A549 (cell line): ENCODE data around the gene PIP4K2A. TPM values are rescaled to one million over a fixed set of nuclear protein-coding genes. Genes with fewer than 3 reads are reported as not detected.

Source experiments
- ATAC-seq, 2 experiments: fragments of 200-7000 bp in 1 of 2; fragments of >200 bp in 1 of 2; cut with Nextera tagmentation in 1 of 2; cut with Tn5 transposase in 1 of 2; 3 replicates each; pipeline versions ENCODE4 v1.8.0 to v1.9.1; 2018 to 2020; ENCODE audit warnings: mild to moderate bottlenecking in 1 of 2, moderate library complexity in 1 of 2
- CTCF ChIA-PET: fragments of 300-600 bp; sonication (Branson Sonifier 250); formaldehyde crosslinking; extraction: SDS; loops from one replicate; lab custom pipeline; 2021; ENCODE audit warnings: antibody characterized with exemption, inconsistent platforms; lab: Yijun Ruan, JAX
- POLR2A ChIA-PET: fragments of 350-600 bp; formaldehyde crosslinking; extraction: SDS; loops from one replicate; lab custom pipeline; 2021; ENCODE audit warnings: antibody characterized with exemption, inconsistent platforms; lab: Yijun Ruan, JAX
- DNase-seq, 2 experiments: peaks; one replicate each; pipeline versions ENCODE4 v3.0.0 to v3.0.0-alpha.2; 2011 to 2016; ENCODE audit warnings: low read depth in 1 of 2, low spot score in 1 of 2
- FAIRE-seq: peaks from 2 replicates; lab custom pipeline; 2011; peaks lifted over from hg19 to GRCh38; lab: Jason Lieb, UNC
- H3K27ac ChIP-seq, 2 experiments: fragments of >200 bp; sonication (Bioruptor Twin); formaldehyde crosslinking; 3 replicates each; pipeline ENCODE4 v1.5.1; 2016 to 2017
- H3K4me1 ChIP-seq: fragments of >200 bp; sonication (Bioruptor Twin); formaldehyde crosslinking; 3 replicates; pipeline ENCODE4 v1.6.1; 2016
- H3K4me2 ChIP-seq: fragments of >200 bp; sonication (Bioruptor Twin); formaldehyde crosslinking; 3 replicates; pipeline ENCODE4 v1.6.1; 2016
- H3K4me3 ChIP-seq: fragments of >200 bp; sonication (Bioruptor Twin); formaldehyde crosslinking; 3 replicates; pipeline ENCODE4 v1.5.1; 2016
- H3K9me3 ChIP-seq: fragments of >200 bp; sonication (Bioruptor Twin); formaldehyde crosslinking; 3 replicates; pipeline ENCODE4 v1.6.1; 2016
- BCL3 ChIP-seq: fragments of >200 bp; sonication (Bioruptor Twin); formaldehyde crosslinking; IDR thresholded peaks from 3 replicates; pipeline ENCODE4 v1.6.1; 2016
- BHLHE40 ChIP-seq: IDR thresholded peaks from 2 replicates; pipeline ENCODE4 v1.6.1; 2012; ENCODE audit warnings: low read depth, low read length, inconsistent platforms
- CEBPB ChIP-seq, 2 experiments: fragments of >200 bp in 1 of 2; sonication (Bioruptor Twin) in 1 of 2; formaldehyde crosslinking in 1 of 2; IDR thresholded peaks; 2 replicates each; pipeline ENCODE4 v1.6.1; 2012 to 2016
- EHF ChIP-seq: fragments of 250-450 bp; sonication (Bioruptor Pico); IDR thresholded peaks from 2 replicates; pipeline ENCODE4 v1.5.0; 2020; ENCODE audit warnings: mild to moderate bottlenecking
- EP300 ChIP-seq, 2 experiments: fragments of >200 bp; sonication (Bioruptor Twin); formaldehyde crosslinking; IDR thresholded peaks; 2 replicates in 1 of 2; 3 replicates in 1 of 2; pipeline ENCODE4 v1.6.1; 2016 to 2017
- ESRRA ChIP-seq: fragments of 150-350 bp; IDR thresholded peaks from 2 replicates; pipeline ENCODE4 v1.6.1; 2014; ENCODE audit warnings: mild to moderate bottlenecking, low read length, borderline replicate concordance
- FOSL2 ChIP-seq, 2 experiments: fragments of 450-650 bp in 1 of 2; fragments of >200 bp in 1 of 2; sonication (Bioruptor Twin) in 1 of 2; formaldehyde crosslinking; IDR thresholded peaks; 2 replicates each; pipeline versions ENCODE4 v1.5.0 to v1.6.1; 2016 to 2020; ENCODE audit warnings: mild to moderate bottlenecking in 1 of 2, moderate library complexity in 1 of 2
- FOXS1 ChIP-seq: fragments of 250-450 bp; sonication (Bioruptor Pico); IDR thresholded peaks from 2 replicates; pipeline ENCODE4 v1.5.0; 2020; ENCODE audit warnings: mild to moderate bottlenecking, moderate library complexity
- GATA3 ChIP-seq: IDR thresholded peaks from 2 replicates; pipeline ENCODE4 v1.6.1; 2012; ENCODE audit warnings: borderline replicate concordance
- HEYL ChIP-seq: fragments of 250-450 bp; sonication (Bioruptor Pico); IDR thresholded peaks from 2 replicates; pipeline ENCODE4 v1.8.0; 2021; ENCODE audit warnings: mild to moderate bottlenecking, moderate library complexity
- HMGXB4 ChIP-seq: fragments of 250-450 bp; sonication (Bioruptor Pico); IDR thresholded peaks from 2 replicates; pipeline ENCODE4 v1.5.0; 2021; ENCODE audit warnings: mild to moderate bottlenecking, moderate library complexity, borderline replicate concordance
- HOXA7 ChIP-seq: fragments of 250-450 bp; sonication (Bioruptor Pico); IDR thresholded peaks from 2 replicates; pipeline ENCODE4 v1.5.0; 2020; ENCODE audit warnings: mild to moderate bottlenecking, moderate library complexity
- JUN ChIP-seq, 2 experiments: fragments of >200 bp; sonication (Bioruptor Twin); formaldehyde crosslinking; IDR thresholded peaks; 2 replicates in 1 of 2; 3 replicates in 1 of 2; pipeline ENCODE4 v1.6.1; 2016 to 2017
- KDM1A ChIP-seq: fragments of 200-600 bp; sonication (generic); IDR thresholded peaks from 2 replicates; pipeline ENCODE4 v1.6.1; 2016; ENCODE audit warnings: low read depth, mild to moderate bottlenecking
- MAFK ChIP-seq: fragments of 450-650 bp; IDR thresholded peaks from 2 replicates; pipeline ENCODE4 v1.6.1; 2014; ENCODE audit not compliant: partially characterized antibody
- MAX ChIP-seq: IDR thresholded peaks from 2 replicates; pipeline ENCODE4 v1.6.1; 2012
- MAZ ChIP-seq: fragments of 150-350 bp; IDR thresholded peaks from 2 replicates; pipeline ENCODE4 v1.6.1; 2014; ENCODE audit warnings: antibody characterized with exemption, low read depth, low read length, borderline replicate concordance
- MYC ChIP-seq: IDR thresholded peaks from 2 replicates; pipeline ENCODE4 v1.6.1; 2012; ENCODE audit warnings: mild to moderate bottlenecking, inconsistent platforms, low read length, improper control_type of control experiment, borderline replicate concordance
- PHF8 ChIP-seq: fragments of 200-600 bp; sonication (generic); IDR thresholded peaks from 2 replicates; pipeline ENCODE4 v1.6.1; 2016; ENCODE audit warnings: low read depth, mild to moderate bottlenecking, antibody characterized with exemption, moderate library complexity, borderline replicate concordance
- POLR2A ChIP-seq: IDR thresholded peaks from 2 replicates; pipeline ENCODE4 v1.6.1; 2012; ENCODE audit warnings: mild to moderate bottlenecking, low read length
- REST ChIP-seq: fragments of 200-600 bp; sonication (generic); IDR thresholded peaks from 2 replicates; pipeline ENCODE4 v1.6.1; 2016; ENCODE audit warnings: antibody characterized with exemption, mild to moderate bottlenecking, moderate library complexity
- RFX5 ChIP-seq: fragments of 450-650 bp; IDR thresholded peaks from 2 replicates; pipeline ENCODE4 v1.7.1; 2014; ENCODE audit warnings: antibody characterized with exemption, mild to moderate bottlenecking, moderate library complexity
- RNF2 ChIP-seq: fragments of 200-600 bp; sonication (generic); IDR thresholded peaks from 2 replicates; pipeline ENCODE4 v1.6.1; 2016; ENCODE audit warnings: low read depth, mild to moderate bottlenecking, antibody characterized with exemption, moderate library complexity, borderline replicate concordance
- SMC3 ChIP-seq: fragments of >200 bp; sonication (Bioruptor Twin); formaldehyde crosslinking; IDR thresholded peaks from 3 replicates; pipeline ENCODE4 v1.6.1; 2018; ENCODE audit warnings: inconsistent platforms
- TFCP2L1 ChIP-seq: fragments of 250-450 bp; sonication (Bioruptor Pico); IDR thresholded peaks from 2 replicates; pipeline ENCODE4 v1.5.0; 2021; ENCODE audit warnings: mild to moderate bottlenecking
- ZC3H11A ChIP-seq: fragments of 450-650 bp; IDR thresholded peaks from 2 replicates; pipeline ENCODE4 v1.6.1; 2014; ENCODE audit warnings: antibody characterized with exemption, mild to moderate bottlenecking
- ZFP36 ChIP-seq: fragments of 450-650 bp; IDR thresholded peaks from 2 replicates; pipeline ENCODE4 v1.6.1; 2014; ENCODE audit warnings: borderline replicate concordance; ENCODE audit not compliant: partially characterized antibody
- WGBS: methylation state at CpG from one replicate; pipeline ENCODE4 v1.1.6; 2017; ENCODE audit errors: missing lambda C conversion rate; 5-methylcytosine and 5-hydroxymethylcytosine counted together
- polyA plus RNA-seq, 4 experiments: library from polyadenylated mRNA; depleted of rRNA in 3 of 4; stranded (reverse); fragments of >200 nt; fragmentation: RNase III in 1 of 4; extraction: RNeasy Plus Mini Kit Qiagen cat#74134 plus additional on column Dnase treatment in 1 of 4; gene quantifications; 2 replicates in 3 of 4; 3 replicates in 1 of 4; pipeline ENCODE4 v1.2.3, GENCODE V29; 2011 to 2017
- TF ChIP-seq, protein P1 (sequence below): fragments of 150-350 bp; IDR thresholded peaks from 2 replicates; pipeline ENCODE4 v1.6.1; 2014; ENCODE audit warnings: low read depth, mild to moderate bottlenecking, low read length

PIP4K2A gene
- polyA plus RNA-seq, 2 of the 4 experiments (the other 2 are of a cell fraction), result 23.1 to 24.0 TPM

- Histone ChIP-seq H3K9me3 (no peaks in the 10 kb centered on the region), H3K4me3 (no peak overlapping the region), H3K27ac (peak overlapping the region in 1 of 2 experiments; percentile 52; a peak in 4 of 6 replicates), H3K4me1 (peaks cover 75% of the 10 kb centered on the region), H3K4me2 (peak overlapping the region; percentile 63; the same call in 2 of the 3 replicates)
- POLR2A ChIA-PET, result interaction anchor here (1.1 kb wide), 1 partner anchor 64 kb away, joined by 3 read pairs; no protein-coding TSS in a partner anchor
- no peak for ATAC-seq
- 79% methylated on average over 2 of the region's 2 CpGs for WGBS
- no peak for DNase-seq
- TF ChIP-seq PHF8 (no peak), EHF (CRISPR knock-in tag) (no peak), POLR2A (no peak), FOSL2 (IDR thresholded peaks at IDR 0.05) (no peak), FOSL2 (CRISPR knock-in tag; IDR thresholded peaks at IDR 0.05) (no peak), BHLHE40 (no peak), TFCP2L1 (CRISPR knock-in tag) (no peak), RNF2 (no peak), BCL3 (no peak), RFX5 (no peak), GATA3 (no peak), REST (no peak), MAX (no peak), MYC (no peak), ESRRA (no peak), EP300 (IDR thresholded peaks at IDR 0.05) (no peak), ZFP36 (no peak), ZC3H11A (no peak)
- TF ChIP-seq, protein P1, sequence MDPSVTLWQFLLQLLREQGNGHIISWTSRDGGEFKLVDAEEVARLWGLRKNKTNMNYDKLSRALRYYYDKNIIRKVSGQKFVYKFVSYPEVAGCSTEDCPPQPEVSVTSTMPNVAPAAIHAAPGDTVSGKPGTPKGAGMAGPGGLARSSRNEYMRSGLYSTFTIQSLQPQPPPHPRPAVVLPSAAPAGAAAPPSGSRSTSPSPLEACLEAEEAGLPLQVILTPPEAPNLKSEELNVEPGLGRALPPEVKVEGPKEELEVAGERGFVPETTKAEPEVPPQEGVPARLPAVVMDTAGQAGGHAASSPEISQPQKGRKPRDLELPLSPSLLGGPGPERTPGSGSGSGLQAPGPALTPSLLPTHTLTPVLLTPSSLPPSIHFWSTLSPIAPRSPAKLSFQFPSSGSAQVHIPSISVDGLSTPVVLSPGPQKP, result no peak
- FAIRE-seq, result no peak
- CTCF ChIA-PET, result interaction anchor here (0.6 to 2.0 kb wide), 3 partner anchors 9 to 34 kb away, joined by 4 to 6 read pairs (median 5); no protein-coding TSS in a partner anchor
Observed at GRCh38 chr10:22619101-22619500, 95.3 kb downstream of the PIP4K2A start.

- Histone ChIP-seq H3K9me3 (no peaks in the 10 kb centered on the region), H3K4me2 (peak overlapping the region; percentile 63), H3K27ac (peak overlapping the region; percentile 13 to 63; a peak in 4 of 6 replicates), H3K4me3 (no peak overlapping the region), H3K4me1 (peaks cover 66% of the 10 kb centered on the region)
- ChIA-PET POLR2A (interaction anchor here (0.5 kb wide), 1 partner anchor 278 kb away, joined by 3 read pairs; no protein-coding TSS in a partner anchor), CTCF (no interaction called here)
- ATAC-seq (peak in 1 of 2 experiments; percentile 46; a peak in 3 of 6 replicates), FAIRE-seq (no peak), DNase-seq (peak in 1 of 2 experiments; percentile 45)
- WGBS, result 41% methylated on average over 4 of the region's 4 CpGs
- TF ChIP-seq HEYL, result no peak
- 0 out of 5 replicates have a peak, but pooled peaks of 1 of the 2 experiments have one; percentile 25 for TF ChIP-seq JUN (IDR thresholded peaks at IDR 0.05)
- TF ChIP-seq SMC3, result no peak
- no peak for TF ChIP-seq HOXA7 (CRISPR knock-in tag)
- peak in 1 of 2 experiments; percentile 19; a peak in 1 of 4 replicates for TF ChIP-seq CEBPB (IDR thresholded peaks at IDR 0.05)
- peak; percentile 69; the same call in 1 of the 2 replicates for TF ChIP-seq GATA3
- no peak for TF ChIP-seq HMGXB4 (CRISPR knock-in tag)
- TF ChIP-seq FOXS1 (CRISPR knock-in tag), result no peak
- no peak for TF ChIP-seq KDM1A
- no peak for TF ChIP-seq MAZ
- TF ChIP-seq MAFK, result no peak
- no peak for TF ChIP-seq FOSL2 (IDR thresholded peaks at IDR 0.05)
- peak; percentile 48 for TF ChIP-seq FOSL2 (CRISPR knock-in tag; IDR thresholded peaks at IDR 0.05)
Observed at GRCh38 chr10:22618078-22618785, 96.1 kb downstream of the PIP4K2A start.
